K562 (cell line): ENCODE measurements around the gene FGF1.

Experiments
- ARID2 ChIP-seq: fragments of 450-650 bp; IDR thresholded peaks from 2 replicates; pipeline ENCODE4 v1.6.1; 2017; ENCODE audit warnings: antibody characterized with exemption, mild to moderate bottlenecking
- CREB3 ChIP-seq: fragments of 450-650 bp; conservative IDR thresholded peaks from 2 replicates; pipeline ENCODE4 v1.6.1; 2016; ENCODE audit warnings: missing genetic modification characterization, low read depth, mild to moderate bottlenecking, missing compliant biosample characterization, moderate library complexity
- CTCF ChIP-seq, 3 experiments: IDR thresholded peaks in 2 of 3; conservative IDR thresholded peaks in 1 of 3; 2 replicates each; pipeline ENCODE4 v1.5.1; 2011 to 2012; ENCODE audit warnings: low read length in 3 of 3, mild to moderate bottlenecking in 3 of 3, control low read depth in 2 of 3, improper control_type of control experiment in 1 of 3, inconsistent platforms in 1 of 3, low read depth in 1 of 3, mixed read lengths in 1 of 3, moderate library complexity in 1 of 3; ENCODE audit not compliant: insufficient read depth in 2 of 3
- GABPB1 ChIP-seq: sonication (generic); formaldehyde crosslinking; IDR thresholded peaks from 2 replicates; pipeline ENCODE4 v1.8.0; 2022; ENCODE audit warnings: mild to moderate bottlenecking, missing genetic modification reagents
- MEF2D ChIP-seq: conservative IDR thresholded peaks from 2 replicates; pipeline ENCODE4 v1.6.1; 2016; ENCODE audit warnings: low read depth, missing genetic modification characterization, missing compliant biosample characterization
- TCF7L2 ChIP-seq: fragments of 150-350 bp; IDR thresholded peaks from 2 replicates; pipeline ENCODE4 v1.6.1; 2016; ENCODE audit warnings: low read depth, mild to moderate bottlenecking, low read length, moderate library complexity
- ZBTB43 ChIP-seq: sonication (generic); formaldehyde crosslinking; IDR thresholded peaks from 2 replicates; pipeline ENCODE4 v1.8.0; 2023; ENCODE audit warnings: mild to moderate bottlenecking, missing genetic modification reagents
- ZNF444 ChIP-seq: fragments of 250-450 bp; sonication (Bioruptor Pico); IDR thresholded peaks from 2 replicates; pipeline ENCODE4 v1.4.0; 2020; ENCODE audit warnings: mild to moderate bottlenecking, moderate library complexity
- ZNF445 ChIP-seq: fragments of 250-450 bp; sonication (Bioruptor Pico); IDR thresholded peaks from 2 replicates; pipeline ENCODE4 v1.4.0; 2020; ENCODE audit warnings: low read depth, mild to moderate bottlenecking, moderate library complexity
- ZNF699 ChIP-seq: fragments of 250-450 bp; sonication (Bioruptor Pico); IDR thresholded peaks from 2 replicates; pipeline ENCODE4 v1.8.0; 2021; ENCODE audit warnings: mild to moderate bottlenecking, moderate library complexity; ENCODE audit not compliant: insufficient replicate concordance

- TF ChIP-seq CTCF (IDR thresholded peaks at IDR 0.05 in 2 of 3, conservative IDR thresholded peaks at IDR 0.05 in 1 of 3; ENCODE audit: insufficient read depth in 2 of 3, low read depth in 1 of 3, low read length in 3 of 3) (no peak), GABPB1 (CRISPR knock-in tag) (no peak), ZNF444 (CRISPR knock-in tag) (no peak), ZNF445 (no peak), ARID2 (no peak), TCF7L2 (no peak), ZNF699 (CRISPR knock-in tag) (no peak), ZBTB43 (no peak), CREB3 (tag) (no peak), MEF2D (tag) (no peak)
Observed at GRCh38 chr5:142671801-142672200, 14.1 kb downstream of the FGF1 start.
